ENCODE measurements around the gene HAL. TPM values are rescaled to one million over a fixed set of nuclear protein-coding genes. Genes with fewer than 3 reads are reported as not detected.

The HAL gene
- total RNA-seq, 2 experiments from 2014 or later, result 0.25 to 0.95 TPM

- DNase-seq (no peak), ATAC-seq (ENCODE audit: poor library complexity) (no peak)
- intact Hi-C loops (cut with DNase I, micrococcal nuclease), result loop anchor here (5.0 to 10.0 kb wide), 2 partner anchors 880 to 882 kb away; no protein-coding TSS in a partner anchor
- no peak overlapping the region for H3K4me3 Mint-ChIP-seq
- no peaks in the 10 kb centered on the region for H3K27me3 ChIP-seq (ENCODE audit: control insufficient read depth in 1 of 2, insufficient read depth in 2 of 2, low read length in 2 of 2)
- no peaks in the 10 kb centered on the region for H3K27me3 Mint-ChIP-seq
- H3K27ac Mint-ChIP-seq, result no peak overlapping the region
- H3K27ac ChIP-seq (ENCODE audit: low read depth in 1 of 2, low read length in 2 of 2), result no peak overlapping the region
- no peak overlapping the region for H3K4me3 ChIP-seq (ENCODE audit: low read length)
- H3K36me3 ChIP-seq (ENCODE audit: insufficient read depth, low read length), result peaks cover 11% of the 10 kb centered on the region
- TF ChIP-seq, protein P1, sequence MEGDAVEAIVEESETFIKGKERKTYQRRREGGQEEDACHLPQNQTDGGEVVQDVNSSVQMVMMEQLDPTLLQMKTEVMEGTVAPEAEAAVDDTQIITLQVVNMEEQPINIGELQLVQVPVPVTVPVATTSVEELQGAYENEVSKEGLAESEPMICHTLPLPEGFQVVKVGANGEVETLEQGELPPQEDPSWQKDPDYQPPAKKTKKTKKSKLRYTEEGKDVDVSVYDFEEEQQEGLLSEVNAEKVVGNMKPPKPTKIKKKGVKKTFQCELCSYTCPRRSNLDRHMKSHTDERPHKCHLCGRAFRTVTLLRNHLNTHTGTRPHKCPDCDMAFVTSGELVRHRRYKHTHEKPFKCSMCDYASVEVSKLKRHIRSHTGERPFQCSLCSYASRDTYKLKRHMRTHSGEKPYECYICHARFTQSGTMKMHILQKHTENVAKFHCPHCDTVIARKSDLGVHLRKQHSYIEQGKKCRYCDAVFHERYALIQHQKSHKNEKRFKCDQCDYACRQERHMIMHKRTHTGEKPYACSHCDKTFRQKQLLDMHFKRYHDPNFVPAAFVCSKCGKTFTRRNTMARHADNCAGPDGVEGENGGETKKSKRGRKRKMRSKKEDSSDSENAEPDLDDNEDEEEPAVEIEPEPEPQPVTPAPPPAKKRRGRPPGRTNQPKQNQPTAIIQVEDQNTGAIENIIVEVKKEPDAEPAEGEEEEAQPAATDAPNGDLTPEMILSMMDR (IDR thresholded peaks at IDR 0.05), result no peak
- H3K4me1 ChIP-seq (ENCODE audit: insufficient read depth, low read length), result peaks cover 4% of the 10 kb centered on the region
- no peaks in the 10 kb centered on the region for H3K9me3 ChIP-seq (ENCODE audit: control insufficient read depth in 1 of 2, insufficient read depth in 1 of 2, low read length in 2 of 2)
- no peaks in the 10 kb centered on the region for H3K4me1 Mint-ChIP-seq (ENCODE audit: low read depth)
- H3K9me3 Mint-ChIP-seq, result no peaks in the 10 kb centered on the region
- ChIA-PET POLR2A (interaction anchor here (1.6 kb wide), 1 partner anchor 55 kb away, joined by 4 read pairs; the partner anchor contains the start of gene CCDC38), CTCF (interaction anchor here (1.5 to 2.0 kb wide), 3 partner anchors 15 to 79 kb away, joined by 3 to 24 read pairs (median 8); no protein-coding TSS in a partner anchor)
- peaks cover 12% of the 10 kb centered on the region for H3K36me3 Mint-ChIP-seq (ENCODE audit: low read depth)
Measured at GRCh38 chr12:95997276-95997675, 1.1 kb upstream of the HAL start.

GRCh38 chr12:95995238-95996031 is 709 bp downstream of the HAL start:
- CTCF ChIA-PET, result interaction anchor here (1.5 kb wide), 1 partner anchor 77 kb away, joined by 3 read pairs; no protein-coding TSS in a partner anchor
- intact Hi-C loops (cut with DNase I, micrococcal nuclease), result loop anchor here (5.0 to 10.0 kb wide), 2 partner anchors 878 to 881 kb away; no protein-coding TSS in a partner anchor
- TF ChIP-seq, protein P1 (IDR thresholded peaks at IDR 0.05), result no peak

GRCh38 chr12:95994476-95994875 is 1.7 kb downstream of the HAL start:
- no peaks in the 10 kb centered on the region for H3K9me3 ChIP-seq (ENCODE audit: control insufficient read depth in 1 of 2, insufficient read depth in 1 of 2, low read length in 2 of 2)
- POLR2A ChIA-PET, result no interaction called here
- no peaks in the 10 kb centered on the region for H3K4me1 Mint-ChIP-seq (ENCODE audit: low read depth)
- H3K27me3 ChIP-seq (ENCODE audit: control insufficient read depth in 1 of 2, insufficient read depth in 2 of 2, low read length in 2 of 2), result no peaks in the 10 kb centered on the region
- peaks cover 4% of the 10 kb centered on the region for H3K4me1 ChIP-seq (ENCODE audit: insufficient read depth, low read length)
- no peak overlapping the region for H3K4me3 ChIP-seq (ENCODE audit: low read length)
- H3K27me3 Mint-ChIP-seq, result no peaks in the 10 kb centered on the region
- ATAC-seq (ENCODE audit: poor library complexity) (no peak), DNase-seq (no peak)
- no peak overlapping the region for H3K27ac Mint-ChIP-seq
- H3K27ac ChIP-seq (ENCODE audit: low read depth in 1 of 2, low read length in 2 of 2), result no peak overlapping the region
- TF ChIP-seq, protein P1 (IDR thresholded peaks at IDR 0.05), result no peak
- no peaks in the 10 kb centered on the region for H3K9me3 Mint-ChIP-seq
- CTCF ChIA-PET, result no interaction called here
- intact Hi-C loops (cut with DNase I, micrococcal nuclease), result loop anchor here in 1 of 2 experiments (10.0 kb wide), 1 partner anchor 880 kb away; no protein-coding TSS in a partner anchor
- no peak overlapping the region for H3K4me3 Mint-ChIP-seq
- no peaks in the 10 kb centered on the region for H3K36me3 Mint-ChIP-seq (ENCODE audit: low read depth)
- no peaks in the 10 kb centered on the region for H3K36me3 ChIP-seq (ENCODE audit: insufficient read depth, low read length)

More at GRCh38 chr12:95995238-95996031, 709 bp downstream of the HAL start:
- DNase-seq (no peak), ATAC-seq (ENCODE audit: poor library complexity) (no peak)
- Mint-ChIP-seq H3K9me3 (no peaks in the 10 kb centered on the region), H3K4me3 (no peak overlapping the region), H3K36me3 (ENCODE audit: low read depth) (peaks cover 4% of the 10 kb centered on the region), H3K27me3 (no peaks in the 10 kb centered on the region), H3K27ac (no peak overlapping the region), H3K4me1 (ENCODE audit: low read depth) (no peaks in the 10 kb centered on the region)
- no peaks in the 10 kb centered on the region for H3K27me3 ChIP-seq (ENCODE audit: control insufficient read depth in 1 of 2, insufficient read depth in 2 of 2, low read length in 2 of 2)
- no peak overlapping the region for H3K27ac ChIP-seq (ENCODE audit: low read depth in 1 of 2, low read length in 2 of 2)
- H3K9me3 ChIP-seq (ENCODE audit: control insufficient read depth in 1 of 2, insufficient read depth in 1 of 2, low read length in 2 of 2), result no peaks in the 10 kb centered on the region
- POLR2A ChIA-PET, result interaction anchor here (1.6 kb wide), 1 partner anchor 53 kb away, joined by 4 read pairs; the partner anchor contains the start of gene CCDC38
- peak overlapping the region; percentile 7 for H3K4me3 ChIP-seq (ENCODE audit: low read length)
- H3K4me1 ChIP-seq (ENCODE audit: insufficient read depth, low read length), result peaks cover 4% of the 10 kb centered on the region
- no peaks in the 10 kb centered on the region for H3K36me3 ChIP-seq (ENCODE audit: insufficient read depth, low read length)

Measured in CD4-positive, alpha-beta T cell (primary cell).